CD14-positive monocyte (primary cell): ENCODE measurements around the gene CCDC66. TPM values are rescaled to one million over a fixed set of nuclear protein-coding genes. Genes with fewer than 3 reads are reported as not detected.

ENCODE experiments used
- DNase-seq, 3 donors: peaks; one replicate each; pipeline ENCODE4 v3.0.0-alpha.2; 2011 to 2022
- H2AFZ ChIP-seq: 2 replicates; pipeline ENCODE4 v1.6.0; 2012; ENCODE audit warnings: mild to moderate bottlenecking, low read depth, low read length, inconsistent platforms; ENCODE audit not compliant: insufficient read depth, poor library complexity, severe bottlenecking
- H3K27ac ChIP-seq, 2 donors: 1 replicate in 1 of 2; 2 replicates in 1 of 2; pipeline ENCODE4 v1.5.1; 2012 to 2013; ENCODE audit warnings: low read length in 2 of 2, control low read depth in 1 of 2, inconsistent platforms in 1 of 2, low read depth in 1 of 2, mild to moderate bottlenecking in 1 of 2
- H3K27me3 ChIP-seq, 2 donors: one replicate each; pipeline versions ENCODE4 v1.6.0 to v1.6.1; 2011 to 2013; ENCODE audit warnings: low read length in 2 of 2; ENCODE audit not compliant: control insufficient read depth in 2 of 2, insufficient read depth in 2 of 2
- H3K36me3 ChIP-seq, 2 donors: replicated peaks in 1 of 2; 1 replicate in 1 of 2; 2 replicates in 1 of 2; pipeline versions ENCODE4 v1.5.1 to v1.6.1; 2012 to 2013; ENCODE audit warnings: low read length in 2 of 2, control low read depth in 1 of 2, inconsistent platforms in 1 of 2, mild to moderate bottlenecking in 1 of 2; ENCODE audit not compliant: insufficient read depth in 2 of 2, control insufficient read depth in 1 of 2
- H3K4me1 ChIP-seq, 2 donors: 1 replicate in 1 of 2; 2 replicates in 1 of 2; pipeline versions ENCODE4 v1.5.1 to v1.6.1; 2012 to 2013; ENCODE audit warnings: low read length in 2 of 2, control low read depth in 1 of 2, inconsistent platforms in 1 of 2, mild to moderate bottlenecking in 1 of 2, moderate library complexity in 1 of 2; ENCODE audit not compliant: insufficient read depth in 2 of 2, control insufficient read depth in 1 of 2
- H3K4me2 ChIP-seq: replicated peaks from 2 replicates; pipeline ENCODE3; 2012; ENCODE audit warnings: low read length, moderate library complexity, mild to moderate bottlenecking; ENCODE audit not compliant: poor library complexity, severe bottlenecking; ENCODE audit errors: extremely low read depth
- H3K4me3 ChIP-seq, 3 experiments: fragments of 200-600 bp in 1 of 3; sonication (generic) in 1 of 3; replicated peaks in 1 of 3; 1 replicate in 2 of 3; 2 replicates in 1 of 3; pipeline ENCODE4 v1.5.1; 2011 to 2013; ENCODE audit warnings: low read length in 3 of 3, mild to moderate bottlenecking in 3 of 3, control low read depth in 2 of 3, low read depth in 2 of 3, inconsistent platforms in 1 of 3, moderate library complexity in 1 of 3
- H3K79me2 ChIP-seq: 2 replicates; pipeline ENCODE4 v1.6.0; 2012; ENCODE audit warnings: mild to moderate bottlenecking, control low read depth, inconsistent platforms, low read length, moderate library complexity; ENCODE audit not compliant: insufficient read depth
- H3K9ac ChIP-seq: 2 replicates; pipeline ENCODE4 v1.6.0; 2017; ENCODE audit warnings: low read length, mild to moderate bottlenecking; ENCODE audit not compliant: insufficient read depth, poor library complexity, severe bottlenecking
- H3K9me3 ChIP-seq, 2 donors: replicated peaks in 1 of 2; 1 replicate in 1 of 2; 2 replicates in 1 of 2; pipeline versions ENCODE4 v1.5.1 to v1.6.1; 2012 to 2013; ENCODE audit warnings: low read length in 2 of 2, control low read depth in 1 of 2; ENCODE audit not compliant: control insufficient read depth in 1 of 2, insufficient read depth in 1 of 2
- H4K20me1 ChIP-seq: 2 replicates; pipeline ENCODE4 v1.6.0; 2012; ENCODE audit warnings: mild to moderate bottlenecking, low read length, control low read depth, moderate library complexity; ENCODE audit not compliant: insufficient read depth
- H3K27ac Mint-ChIP-seq, 7 donors: one replicate each; pipeline ENCODE4 v1.8.0; 2020; ENCODE audit warnings: mild to moderate bottlenecking in 7 of 7, mixed read lengths in 7 of 7, moderate library complexity in 6 of 7, inconsistent platforms in 2 of 7
- H3K27me3 Mint-ChIP-seq, 3 donors: one replicate each; pipeline ENCODE4 v1.8.0; 2021 to 2022; ENCODE audit warnings: low read depth in 3 of 3, mild to moderate bottlenecking in 3 of 3, mixed read lengths in 3 of 3, moderate library complexity in 3 of 3, inconsistent platforms in 1 of 3
- H3K36me3 Mint-ChIP-seq, 2 donors: one replicate each; pipeline ENCODE4 v1.8.0; 2020; ENCODE audit warnings: mixed read lengths in 2 of 2, inconsistent platforms in 1 of 2, mild to moderate bottlenecking in 1 of 2
- H3K4me1 Mint-ChIP-seq: one replicate; pipeline ENCODE4 v1.8.0; 2020; ENCODE audit warnings: mild to moderate bottlenecking, mixed read lengths
- H3K4me3 Mint-ChIP-seq, 2 donors: one replicate each; pipeline ENCODE4 v1.8.0; 2020; ENCODE audit warnings: mild to moderate bottlenecking in 2 of 2, mixed read lengths in 2 of 2, moderate library complexity in 1 of 2
- H3K9me3 Mint-ChIP-seq, 7 donors: one replicate each; pipeline ENCODE4 v1.8.0; 2020 to 2022; ENCODE audit warnings: mixed read lengths in 7 of 7, mild to moderate bottlenecking in 6 of 7, moderate library complexity in 6 of 7, inconsistent platforms in 2 of 7
- WGBS: methylation state at CpG from one replicate; pipeline ENCODE4 v1.1.5; 2013; ENCODE audit warnings: missing lambda C conversion rate; ENCODE audit not compliant: insufficient coverage; 5-methylcytosine and 5-hydroxymethylcytosine counted together
- intact Hi-C, 2 donors: fragments of 100-400 bp; cut with micrococcal nuclease; formaldehyde crosslinking; loops; one replicate each; pipeline versions ENCODE4 v1.15.0 to v1.15.1; 2023
- polyA plus RNA-seq, 3 donors: library from polyadenylated mRNA; depleted of rRNA in 1 of 3; unstranded in 2 of 3; stranded (reverse) in 1 of 3; fragments of 300-500 nt in 2 of 3; fragments of >200 nt in 1 of 3; fragmentation: Illumina TruSeq in 2 of 3; gene quantifications; 1 replicate in 2 of 3; 2 replicates in 1 of 3; pipeline ENCODE4 v1.2.3, GENCODE V29; 2012 to 2021
- TF ChIP-seq, protein P1 (sequence below): fragments of 200-600 bp; IDR thresholded peaks from one replicate; pipeline ENCODE4 v1.8.0; 2022; ENCODE audit warnings: antibody characterized with exemption, mild to moderate bottlenecking

The CCDC66 gene
- polyA plus RNA-seq, 3 donors, result 4.4 to 6.8 (median 4.7) TPM

DNA sequence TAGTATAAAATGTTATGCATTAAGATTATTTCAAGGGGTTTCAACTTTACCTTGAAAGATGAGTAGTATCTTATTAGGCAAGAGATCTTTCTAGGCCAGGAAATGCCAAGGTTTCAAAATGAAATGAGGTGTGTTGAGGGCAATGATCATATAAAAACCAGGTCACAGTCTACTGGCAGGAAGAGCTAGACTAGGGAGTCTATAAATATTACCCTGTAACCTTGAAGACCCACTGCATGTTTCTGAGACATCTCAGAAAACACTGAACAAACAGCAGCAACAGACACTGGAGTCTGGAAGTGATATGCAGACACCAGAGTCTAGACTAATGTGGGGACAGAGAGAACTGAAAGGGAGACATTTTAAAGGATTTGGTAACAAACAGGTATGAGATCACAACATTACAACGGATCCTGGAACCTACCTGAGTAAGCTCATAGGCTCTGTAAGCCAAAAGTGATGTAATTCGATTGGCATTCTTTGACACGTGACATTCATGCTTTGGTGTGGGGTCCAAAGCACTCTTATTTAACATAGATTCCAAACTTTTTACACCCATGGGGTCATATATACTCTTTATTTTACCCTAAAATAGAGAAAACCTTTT is 111.1 kb downstream of the CCDC66 start:
- Histone ChIP-seq H3K9me3 (no peaks in the 10 kb centered on the region), H3K4me1 (no peaks in the 10 kb centered on the region), H3K9ac (no peak overlapping the region), H3K79me2 (peaks cover 18% of the 10 kb centered on the region), H3K4me3 (no peak overlapping the region), H3K36me3 (peaks cover 92 to 100% of the 10 kb centered on the region in 2 donors), H3K27me3 (no peaks in the 10 kb centered on the region), H2AFZ (no peak overlapping the region), H3K4me2 (no peak overlapping the region), H3K27ac (no peak overlapping the region), H4K20me1 (peaks cover 43% of the 10 kb centered on the region)
- Mint-ChIP-seq H3K27me3 (no peaks in the 10 kb centered on the region), H3K36me3 (peaks cover 72 to 93% of the 10 kb centered on the region in 2 donors), H3K4me3 (no peak overlapping the region), H3K9me3 (no peaks in the 10 kb centered on the region), H3K4me1 (no peaks in the 10 kb centered on the region), H3K27ac (no peak overlapping the region)
- TF ChIP-seq, protein P1, sequence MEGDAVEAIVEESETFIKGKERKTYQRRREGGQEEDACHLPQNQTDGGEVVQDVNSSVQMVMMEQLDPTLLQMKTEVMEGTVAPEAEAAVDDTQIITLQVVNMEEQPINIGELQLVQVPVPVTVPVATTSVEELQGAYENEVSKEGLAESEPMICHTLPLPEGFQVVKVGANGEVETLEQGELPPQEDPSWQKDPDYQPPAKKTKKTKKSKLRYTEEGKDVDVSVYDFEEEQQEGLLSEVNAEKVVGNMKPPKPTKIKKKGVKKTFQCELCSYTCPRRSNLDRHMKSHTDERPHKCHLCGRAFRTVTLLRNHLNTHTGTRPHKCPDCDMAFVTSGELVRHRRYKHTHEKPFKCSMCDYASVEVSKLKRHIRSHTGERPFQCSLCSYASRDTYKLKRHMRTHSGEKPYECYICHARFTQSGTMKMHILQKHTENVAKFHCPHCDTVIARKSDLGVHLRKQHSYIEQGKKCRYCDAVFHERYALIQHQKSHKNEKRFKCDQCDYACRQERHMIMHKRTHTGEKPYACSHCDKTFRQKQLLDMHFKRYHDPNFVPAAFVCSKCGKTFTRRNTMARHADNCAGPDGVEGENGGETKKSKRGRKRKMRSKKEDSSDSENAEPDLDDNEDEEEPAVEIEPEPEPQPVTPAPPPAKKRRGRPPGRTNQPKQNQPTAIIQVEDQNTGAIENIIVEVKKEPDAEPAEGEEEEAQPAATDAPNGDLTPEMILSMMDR, result no peak
- DNase-seq, result no peak
- intact Hi-C loops, result no loop called here
- 100% methylated on average over 1 of the region's 3 CpGs for WGBS

Other genes starting within 250 kb of the CCDC66 start
- gene ERC2, start 88.7 kb upstream of the CCDC66 start, polyA plus RNA-seq, result not detected
- 10 to 100 TPM; 10.8 to 27.4 (median 18.6) TPM for gene TASOR, start 126.1 kb downstream of the CCDC66 start, polyA plus RNA-seq
- gene ARHGEF3, start 244.8 kb downstream of the CCDC66 start, polyA plus RNA-seq, result 10 to 100 TPM; 22.6 to 29.5 (median 26.5) TPM